ENCODE data around the gene CHAD.

Gene CHAD

GRCh38 chr17:50498021-50498874, 29.6 kb upstream of the CHAD start:
- no peak overlapping the region for H3K9ac ChIP-seq (ENCODE audit: low read length)
- no peaks in the 10 kb centered on the region for H3K79me2 ChIP-seq (ENCODE audit: low read length)
- no peak overlapping the region for H3K4me2 ChIP-seq (ENCODE audit: low read depth, low read length)
- H3K27me3 ChIP-seq (replicated peaks; ENCODE audit: insufficient read depth, low read length): no peaks in the 10 kb centered on the region
- H3K36me3 ChIP-seq (replicated peaks; ENCODE audit: insufficient read depth, low read length): no peaks in the 10 kb centered on the region
- H3K4me3 ChIP-seq (ENCODE audit: low read length): no peak overlapping the region
- TF ChIP-seq CTCF (IDR thresholded peaks at IDR 0.05; ENCODE audit: low read length) (no peak), EZH2phosphoT487 (IDR thresholded peaks at IDR 0.05; ENCODE audit: low read length) (no peak), EZH2 (optimal IDR thresholded peaks at IDR 0.05; ENCODE audit: low read depth, low read length) (no peak)
- no peaks in the 10 kb centered on the region for H3K4me1 ChIP-seq (ENCODE audit: low read length)
- no peak overlapping the region for H2AFZ ChIP-seq (ENCODE audit: low read length)
- H3K9me2 ChIP-seq (replicated peaks; ENCODE audit: insufficient read depth, low read length): no peaks in the 10 kb centered on the region
- H3F3A ChIP-seq (ENCODE audit: insufficient read depth, low read length): no peaks in the 10 kb centered on the region
- no peaks in the 10 kb centered on the region for H3K9me3 ChIP-seq (replicated peaks; ENCODE audit: insufficient read depth, low read length)
- H4K20me1 ChIP-seq (ENCODE audit: insufficient read depth, low read length): no peaks in the 10 kb centered on the region
- no peak for DNase-seq
- H3K27ac ChIP-seq (ENCODE audit: low read length): no peak overlapping the region

- Histone ChIP-seq H3K79me2 (ENCODE audit: low read length) (no peaks in the 10 kb centered on the region), H3F3A (ENCODE audit: insufficient read depth, low read length) (no peaks in the 10 kb centered on the region), H4K20me1 (ENCODE audit: insufficient read depth, low read length) (no peaks in the 10 kb centered on the region), H3K9me2 (replicated peaks; ENCODE audit: insufficient read depth, low read length) (no peaks in the 10 kb centered on the region), H3K36me3 (replicated peaks; ENCODE audit: insufficient read depth, low read length) (no peaks in the 10 kb centered on the region), H3K4me3 (ENCODE audit: low read length) (no peak overlapping the region), H2AFZ (ENCODE audit: low read length) (no peak overlapping the region), H3K27me3 (replicated peaks; ENCODE audit: insufficient read depth, low read length) (no peaks in the 10 kb centered on the region), H3K27ac (ENCODE audit: low read length) (no peak overlapping the region), H3K4me2 (ENCODE audit: low read depth, low read length) (no peak overlapping the region), H3K9ac (ENCODE audit: low read length) (no peak overlapping the region), H3K9me3 (replicated peaks; ENCODE audit: insufficient read depth, low read length) (no peaks in the 10 kb centered on the region), H3K4me1 (ENCODE audit: low read length) (no peaks in the 10 kb centered on the region)
- TF ChIP-seq CTCF (IDR thresholded peaks at IDR 0.05; ENCODE audit: low read length) (no peak), EZH2phosphoT487 (IDR thresholded peaks at IDR 0.05; ENCODE audit: low read length) (no peak), EZH2 (optimal IDR thresholded peaks at IDR 0.05; ENCODE audit: low read depth, low read length) (no peak)
- DNase-seq: no peak
Observed at GRCh38 chr17:50495918-50496317, 27.2 kb upstream of the CHAD start.

GRCh38 chr17:50495217-50495823, 26.6 kb upstream of the CHAD start:
- H3K9me3 ChIP-seq (replicated peaks; ENCODE audit: insufficient read depth, low read length): no peaks in the 10 kb centered on the region
- TF ChIP-seq EZH2 (optimal IDR thresholded peaks at IDR 0.05; ENCODE audit: low read depth, low read length) (no peak), CTCF (IDR thresholded peaks at IDR 0.05; ENCODE audit: low read length) (no peak), EZH2phosphoT487 (IDR thresholded peaks at IDR 0.05; ENCODE audit: low read length) (no peak)
- no peak overlapping the region for H3K27ac ChIP-seq (ENCODE audit: low read length)
- H3K4me2 ChIP-seq (ENCODE audit: low read depth, low read length): no peak overlapping the region
- no peak for DNase-seq
- H3K4me3 ChIP-seq (ENCODE audit: low read length): no peak overlapping the region
- no peaks in the 10 kb centered on the region for H4K20me1 ChIP-seq (ENCODE audit: insufficient read depth, low read length)
- no peak overlapping the region for H3K9ac ChIP-seq (ENCODE audit: low read length)
- H3K9me2 ChIP-seq (replicated peaks; ENCODE audit: insufficient read depth, low read length): no peaks in the 10 kb centered on the region
- H3F3A ChIP-seq (ENCODE audit: insufficient read depth, low read length): no peaks in the 10 kb centered on the region
- no peaks in the 10 kb centered on the region for H3K4me1 ChIP-seq (ENCODE audit: low read length)
- H3K79me2 ChIP-seq (ENCODE audit: low read length): no peaks in the 10 kb centered on the region
- H3K36me3 ChIP-seq (replicated peaks; ENCODE audit: insufficient read depth, low read length): no peaks in the 10 kb centered on the region
- no peak overlapping the region for H2AFZ ChIP-seq (ENCODE audit: low read length)
- H3K27me3 ChIP-seq (replicated peaks; ENCODE audit: insufficient read depth, low read length): no peaks in the 10 kb centered on the region
